Epithelial cell of esophagus (primary cell): Measurements from ENCODE around the gene OR4K17.
"Not testable (repeated sequence)": the region's sequence is repeated elsewhere in the genome, so short reads cannot be mapped to it uniquely, and the experiment has no call there.

Experiments used
- DNase-seq: peaks from one replicate; pipeline ENCODE4 v3.0.0; 2010; ENCODE audit warnings: low read depth
- H3K4me3 ChIP-seq: 2 replicates; pipeline ENCODE4 v1.5.1; 2011; ENCODE audit warnings: mild to moderate bottlenecking, low read length, control low read depth
- CTCF ChIP-seq: IDR thresholded peaks from 2 replicates; pipeline ENCODE4 v1.5.1; 2011; ENCODE audit warnings: low read depth, mild to moderate bottlenecking, low read length, control low read depth, inconsistent platforms; ENCODE audit not compliant: insufficient read depth; ENCODE audit errors: missing control alignments

The OR4K17 gene

DNA sequence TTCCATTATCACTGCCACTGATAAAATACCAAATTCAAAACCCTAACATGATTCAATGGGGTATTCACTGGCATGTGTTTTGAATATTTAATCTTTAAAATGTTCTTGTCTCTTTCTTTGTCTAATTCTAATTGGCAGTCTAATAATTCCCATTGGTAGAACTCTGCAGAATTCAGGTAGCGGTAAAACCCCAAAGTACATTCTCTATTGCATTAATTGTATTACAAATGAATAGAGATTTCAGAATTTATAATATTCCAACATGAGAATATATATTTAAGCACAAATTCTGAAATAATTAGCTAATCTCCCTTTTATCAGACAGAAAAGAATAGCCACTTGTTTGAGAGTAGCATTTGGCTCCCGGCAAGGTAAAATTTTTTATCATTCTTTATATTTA, 28.0 kb downstream of the OR4K17 start, which contains the start of gene OR4N5:
OR4N5 (plus strand) TSS at position 301 of the 400 bp plus-strand sequence. CDS start 4,916 bp downstream, outside the sequence.
- no peak within 1 kb of the TSS for H3K4me3 ChIP-seq
- no peak for TF ChIP-seq CTCF
- DNase-seq = no peak

- DNase-seq = no peak
- H3K4me3 ChIP-seq = no peak overlapping the region
- no peak for TF ChIP-seq CTCF
Measured at GRCh38 chr14:20143911-20144310, 33.4 kb downstream of the OR4K17 start.

DNA sequence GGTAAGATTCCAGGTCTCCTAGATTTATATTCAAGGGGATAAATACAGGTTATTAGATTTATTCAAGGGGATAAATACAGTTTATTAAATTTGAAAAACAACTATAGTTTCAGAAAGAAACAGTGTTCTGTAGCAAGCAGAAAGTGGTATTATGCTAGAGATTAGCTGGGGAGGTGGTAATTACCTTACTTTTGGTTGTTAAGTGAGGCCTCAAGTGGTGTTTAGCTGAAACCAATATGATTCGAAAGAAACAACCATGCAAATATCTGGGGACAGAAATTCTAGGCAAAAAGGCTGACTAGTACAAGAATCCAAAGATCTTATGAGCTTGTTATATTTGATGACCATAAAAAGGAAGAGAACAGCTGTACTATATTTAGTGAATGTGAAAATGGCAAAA, 34.3 kb downstream of the OR4K17 start:
- H3K4me3 ChIP-seq = no peak overlapping the region
- no peak for TF ChIP-seq CTCF
- DNase-seq = no peak

GRCh38 chr14:20164462-20164861, 53.9 kb downstream of the OR4K17 start:
- DNase-seq = no peak
- H3K4me3 ChIP-seq = no peak overlapping the region
- no peak for TF ChIP-seq CTCF

DNA sequence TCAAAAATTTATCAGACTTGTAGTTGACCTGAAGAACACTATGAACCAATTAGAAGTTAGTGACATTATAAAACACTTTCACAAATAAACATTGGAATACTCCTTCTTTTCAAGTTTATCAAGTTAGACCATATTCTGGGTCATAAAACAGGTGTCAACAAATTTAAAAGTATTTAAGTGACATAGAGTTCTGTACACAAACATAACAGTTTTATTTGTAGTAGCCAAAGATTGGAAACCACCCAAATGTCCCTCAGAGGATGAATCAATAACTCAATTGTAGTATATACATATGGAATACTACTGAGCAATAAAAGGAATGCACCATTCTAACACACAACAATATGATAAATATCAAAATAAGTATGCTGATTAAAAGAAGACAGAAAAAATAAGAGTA, 56.6 kb downstream of the OR4K17 start:
- DNase-seq = no peak
- H3K4me3 ChIP-seq = no peak overlapping the region
- TF ChIP-seq CTCF = no peak

DNA sequence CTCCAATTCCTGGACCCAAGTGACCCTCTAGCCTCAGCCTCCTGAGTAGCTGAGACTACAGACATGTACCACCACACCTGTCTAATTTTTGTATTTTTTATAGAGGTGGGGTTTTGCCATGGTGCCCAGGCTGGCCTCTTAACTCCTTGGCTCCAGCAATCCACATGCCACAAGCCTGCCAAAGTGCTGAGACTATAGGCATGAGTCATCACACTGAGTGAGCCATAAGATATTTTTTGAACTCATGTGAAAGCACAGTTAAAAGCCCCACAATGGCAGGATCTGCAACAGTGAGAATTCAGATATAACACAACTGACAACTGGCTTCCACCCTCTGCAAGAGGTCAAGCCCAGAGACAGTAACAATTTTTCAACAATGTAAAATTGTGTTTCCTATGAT, 59.3 kb downstream of the OR4K17 start:
- DNase-seq = peak; percentile 60
- not testable (repeated sequence) for H3K4me3 ChIP-seq
